Fibroblast of mammary gland (primary cell): ENCODE measurements around the gene RFESD.
A peak's percentile ranks its signal among the peaks of the same experiment; 100 is the strongest.

Experiments used
- DNase-seq: peaks from one replicate; pipeline ENCODE4 v3.0.0-alpha.2; 2010; ENCODE audit warnings: low read depth
- H3K4me3 ChIP-seq: 2 replicates; pipeline ENCODE4 v1.5.1; 2011; ENCODE audit warnings: low read depth, mild to moderate bottlenecking, low read length, moderate library complexity; ENCODE audit not compliant: control insufficient read depth
- TF ChIP-seq, protein P1 (sequence below): conservative IDR thresholded peaks from 2 replicates; pipeline ENCODE4 v1.5.1; 2011; ENCODE audit warnings: low read depth, low read length, inconsistent platforms; ENCODE audit not compliant: control insufficient read depth, insufficient read depth

The RFESD gene

DNA sequence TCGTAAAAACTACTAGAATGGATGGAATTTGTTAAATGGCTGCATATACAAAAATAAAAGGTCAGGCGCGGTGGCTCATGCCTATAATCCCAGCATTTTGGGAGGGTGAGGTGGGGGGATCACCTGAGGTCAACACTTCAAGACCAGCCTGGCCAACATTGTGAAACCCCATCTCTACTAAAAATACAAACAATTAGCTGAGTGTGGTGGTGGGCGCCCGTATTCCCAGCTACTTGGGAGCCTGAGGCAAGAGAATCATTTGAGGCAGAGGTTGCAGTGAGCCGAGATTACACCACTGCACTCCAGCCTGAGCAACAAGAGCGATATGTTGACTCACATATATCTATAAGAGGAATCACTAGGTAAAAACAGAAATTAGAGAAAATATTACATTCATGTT lies 36.0 kb upstream of the RFESD start:
- DNase-seq: no peak
- H3K4me3 ChIP-seq: no peak overlapping the region
- TF ChIP-seq, protein P1, sequence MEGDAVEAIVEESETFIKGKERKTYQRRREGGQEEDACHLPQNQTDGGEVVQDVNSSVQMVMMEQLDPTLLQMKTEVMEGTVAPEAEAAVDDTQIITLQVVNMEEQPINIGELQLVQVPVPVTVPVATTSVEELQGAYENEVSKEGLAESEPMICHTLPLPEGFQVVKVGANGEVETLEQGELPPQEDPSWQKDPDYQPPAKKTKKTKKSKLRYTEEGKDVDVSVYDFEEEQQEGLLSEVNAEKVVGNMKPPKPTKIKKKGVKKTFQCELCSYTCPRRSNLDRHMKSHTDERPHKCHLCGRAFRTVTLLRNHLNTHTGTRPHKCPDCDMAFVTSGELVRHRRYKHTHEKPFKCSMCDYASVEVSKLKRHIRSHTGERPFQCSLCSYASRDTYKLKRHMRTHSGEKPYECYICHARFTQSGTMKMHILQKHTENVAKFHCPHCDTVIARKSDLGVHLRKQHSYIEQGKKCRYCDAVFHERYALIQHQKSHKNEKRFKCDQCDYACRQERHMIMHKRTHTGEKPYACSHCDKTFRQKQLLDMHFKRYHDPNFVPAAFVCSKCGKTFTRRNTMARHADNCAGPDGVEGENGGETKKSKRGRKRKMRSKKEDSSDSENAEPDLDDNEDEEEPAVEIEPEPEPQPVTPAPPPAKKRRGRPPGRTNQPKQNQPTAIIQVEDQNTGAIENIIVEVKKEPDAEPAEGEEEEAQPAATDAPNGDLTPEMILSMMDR: no peak

DNA sequence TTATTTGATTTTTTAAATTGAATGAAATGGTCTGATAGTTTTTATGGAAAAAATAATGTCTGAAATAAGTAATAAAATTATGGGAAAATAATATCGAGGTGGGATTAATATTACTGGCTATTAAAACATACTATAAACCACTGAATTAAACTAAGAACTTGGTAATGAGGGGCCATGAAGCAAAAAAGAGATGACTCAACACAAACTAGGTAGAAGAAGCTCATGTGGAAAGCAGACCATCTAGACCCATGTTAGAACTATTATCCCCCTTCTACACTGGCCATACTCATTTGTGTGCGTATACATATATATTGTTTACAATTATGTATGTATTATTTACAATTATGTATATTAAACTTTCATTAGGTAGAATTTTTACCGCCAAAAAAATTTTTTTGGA lies 35.2 kb upstream of the RFESD start:
- TF ChIP-seq, protein P1: no peak
- no peak for DNase-seq

DNA sequence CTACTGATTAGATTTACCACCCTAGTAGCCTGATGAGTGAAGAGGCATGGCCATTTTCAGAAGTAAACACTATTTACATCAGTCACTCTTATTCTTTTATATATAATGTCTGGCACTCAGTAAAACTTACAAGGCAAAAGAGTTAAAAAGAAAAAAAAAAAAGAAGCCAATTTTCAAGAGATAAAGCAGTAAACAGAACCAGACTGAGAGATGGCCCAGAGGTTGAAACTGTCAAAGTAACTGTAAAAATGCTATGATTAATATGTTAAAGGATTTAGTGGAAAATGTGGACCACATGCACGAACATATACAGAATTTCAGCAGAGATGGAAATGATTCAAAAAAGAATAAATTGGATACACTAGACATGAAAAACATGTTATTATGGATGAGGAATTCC lies 33.1 kb upstream of the RFESD start:
- no peak overlapping the region for H3K4me3 ChIP-seq
- TF ChIP-seq, protein P1: no peak
- DNase-seq: no peak

More for the DNA sequence above, 35.2 kb upstream of the RFESD start:
- H3K4me3 ChIP-seq: no peak overlapping the region

DNA sequence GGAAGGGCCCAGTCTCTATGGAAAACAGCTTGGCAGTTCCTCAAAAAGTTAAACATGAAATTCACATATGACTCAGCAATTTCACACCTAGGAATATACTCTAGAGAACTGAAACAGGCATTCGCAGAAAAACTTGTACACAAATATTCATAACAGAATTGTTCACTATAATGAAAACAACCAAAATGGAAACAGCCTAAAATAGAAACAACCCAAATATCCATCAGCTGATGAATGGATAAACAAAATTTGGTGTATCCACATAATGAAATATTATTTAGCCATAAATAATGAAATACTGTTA lies 31.5 kb upstream of the RFESD start:
- H3K4me3 ChIP-seq: no peak overlapping the region
- TF ChIP-seq, protein P1: no peak
- peak; percentile 28 for DNase-seq

DNA sequence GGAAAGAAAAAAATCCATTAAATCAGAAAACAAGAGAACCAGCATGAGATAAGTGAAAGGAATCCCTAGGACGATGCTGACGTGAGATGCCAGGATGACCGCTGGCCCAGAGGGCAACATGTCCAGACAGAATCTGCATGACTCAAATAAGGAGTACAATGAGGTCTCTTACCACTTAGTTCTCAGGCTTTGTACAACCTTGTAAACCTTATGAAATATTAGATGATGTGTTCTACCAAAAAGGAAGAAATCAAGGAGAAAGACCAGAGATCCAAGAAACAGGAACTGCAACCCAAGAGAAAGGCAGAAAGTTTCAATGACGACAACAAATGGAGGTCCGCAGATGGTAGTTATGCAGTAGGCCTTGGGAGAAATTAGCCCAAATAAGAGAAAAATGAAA lies 29.5 kb upstream of the RFESD start:
- TF ChIP-seq, protein P1: no peak
- no peak overlapping the region for H3K4me3 ChIP-seq
- DNase-seq: peak; percentile 48

DNA sequence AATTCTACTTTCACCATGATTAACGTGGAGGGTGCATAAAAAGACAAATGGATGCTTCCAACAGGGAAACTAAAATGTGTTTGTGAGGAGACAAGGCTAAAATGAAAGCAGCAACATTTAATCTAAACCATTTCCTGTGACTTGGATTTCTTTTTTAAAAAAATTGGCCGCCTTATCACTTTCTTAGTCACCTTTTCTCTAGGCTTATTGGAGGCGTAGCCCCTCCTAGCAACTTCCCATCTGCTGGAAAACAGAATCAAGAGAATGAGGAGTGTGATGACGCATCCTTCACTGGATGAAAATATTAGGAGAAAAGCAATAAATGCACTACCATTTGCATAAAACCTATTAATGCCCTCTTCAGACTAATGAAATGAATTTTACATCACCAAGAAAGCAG lies 27.5 kb upstream of the RFESD start:
- no peak overlapping the region for H3K4me3 ChIP-seq
- TF ChIP-seq, protein P1: no peak
- peak; percentile 84 for DNase-seq

DNA sequence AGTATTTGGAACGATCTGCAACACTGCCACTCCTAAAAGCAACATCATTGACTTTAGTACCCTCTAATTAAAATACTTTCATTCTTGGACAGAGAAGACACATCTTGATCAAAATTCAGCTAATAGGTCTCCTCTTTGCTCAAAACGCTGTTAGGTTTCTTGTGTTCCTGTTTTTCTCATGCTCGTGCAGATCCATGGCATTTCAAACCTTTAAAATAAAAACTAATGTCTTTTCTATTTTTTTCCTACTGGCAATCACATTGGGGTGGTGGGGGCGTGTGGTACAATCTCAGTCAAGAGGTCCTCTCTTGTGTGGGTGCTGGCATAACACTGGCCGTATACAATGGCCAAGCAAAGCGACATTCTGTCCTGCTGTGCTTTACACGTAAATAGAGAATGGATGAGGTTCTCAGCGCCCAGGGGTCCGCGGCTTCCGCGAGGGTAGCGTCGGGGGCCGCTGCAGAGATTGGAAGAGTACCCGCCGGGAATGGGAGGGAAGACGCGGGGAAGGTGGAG lies 27.0 kb upstream of the RFESD start:
- TF ChIP-seq, protein P1: no peak
- no peak for DNase-seq
- H3K4me3 ChIP-seq: peak overlapping the region; percentile 52
